GM23248 (cell line): ENCODE data around the gene SLC38A6. TPM values are rescaled to one million over a fixed set of nuclear protein-coding genes. Genes with fewer than 3 reads are reported as not detected.
A peak's percentile ranks its signal among the peaks of the same experiment; 100 is the strongest.

Experiments
- DNase-seq: peaks from one replicate; pipeline ENCODE4 v3.0.0-alpha.2; 2015
- H2AFZ ChIP-seq: fragments of 200-600 bp; sonication (generic); 2 replicates; pipeline ENCODE4 v1.6.1; 2016; ENCODE audit warnings: antibody characterized with exemption
- H3F3A ChIP-seq: fragments of 200-600 bp; sonication (generic); 2 replicates; pipeline ENCODE4 v1.6.1; 2016; ENCODE audit warnings: mild to moderate bottlenecking, antibody characterized with exemption, mixed run types; ENCODE audit not compliant: insufficient read depth
- H3K27ac ChIP-seq: fragments of 200-600 bp; sonication (generic); 2 replicates; pipeline ENCODE4 v1.5.1; 2016; ENCODE audit warnings: mild to moderate bottlenecking
- H3K27me3 ChIP-seq: fragments of 200-600 bp; sonication (generic); replicated peaks from 2 replicates; pipeline ENCODE4 v1.6.1; 2016; ENCODE audit warnings: mild to moderate bottlenecking; ENCODE audit not compliant: insufficient read depth
- H3K36me3 ChIP-seq: fragments of 200-600 bp; sonication (generic); 2 replicates; pipeline ENCODE4 v1.6.1; 2016; ENCODE audit warnings: low read depth, mild to moderate bottlenecking
- H3K4me1 ChIP-seq: fragments of 200-600 bp; sonication (generic); 2 replicates; pipeline ENCODE4 v1.6.1; 2016; ENCODE audit warnings: mild to moderate bottlenecking; ENCODE audit not compliant: insufficient read depth
- H3K4me2 ChIP-seq: fragments of 200-600 bp; sonication (generic); one replicate; pipeline ENCODE4 v1.6.1; 2016; ENCODE audit warnings: mild to moderate bottlenecking; ENCODE audit not compliant: unreplicated experiment
- H3K4me3 ChIP-seq: fragments of 200-600 bp; sonication (generic); 2 replicates; pipeline ENCODE4 v1.5.1; 2016; ENCODE audit warnings: mild to moderate bottlenecking
- H3K79me2 ChIP-seq: fragments of 200-600 bp; sonication (generic); 2 replicates; pipeline ENCODE4 v1.6.1; 2016; ENCODE audit warnings: mild to moderate bottlenecking; ENCODE audit not compliant: insufficient read depth
- H3K9ac ChIP-seq: fragments of 200-600 bp; sonication (generic); 2 replicates; pipeline ENCODE4 v1.6.1; 2016; ENCODE audit warnings: mild to moderate bottlenecking
- H3K9me2 ChIP-seq: fragments of 200-600 bp; sonication (generic); 2 replicates; pipeline ENCODE4 v1.6.1; 2016; ENCODE audit warnings: mixed run types, mild to moderate bottlenecking, moderate library complexity; ENCODE audit not compliant: insufficient read depth
- H3K9me3 ChIP-seq: fragments of 200-600 bp; sonication (generic); one replicate; pipeline ENCODE4 v1.6.1; 2017; ENCODE audit warnings: low read depth
- H4K20me1 ChIP-seq: fragments of 200-600 bp; sonication (generic); 2 replicates; pipeline ENCODE4 v1.6.0; 2016; ENCODE audit not compliant: insufficient read depth
- EZH2 ChIP-seq: fragments of 200-600 bp; sonication (generic); IDR thresholded peaks from 2 replicates; pipeline ENCODE4 v1.6.1; 2018; ENCODE audit warnings: antibody characterized with exemption, mild to moderate bottlenecking; ENCODE audit not compliant: insufficient read depth, poor library complexity, severe bottlenecking
- EZH2phosphoT487 ChIP-seq: fragments of 200-600 bp; sonication (generic); IDR thresholded peaks from 2 replicates; pipeline ENCODE4 v1.6.1; 2018; ENCODE audit warnings: antibody characterized with exemption, moderate library complexity, mild to moderate bottlenecking, low read depth; ENCODE audit not compliant: insufficient read depth
- WGBS, 2 experiments: methylation state at CpG; one replicate each; pipeline ENCODE4 v1.1.6; 2015 to 2017; ENCODE audit warnings: low lambda C conversion rate in 2 of 2, low coverage in 1 of 2; ENCODE audit errors: missing lambda C conversion rate in 2 of 2; 5-methylcytosine and 5-hydroxymethylcytosine counted together
- in situ Hi-C: fragments of 300-500 bp; cut with MboI; formaldehyde crosslinking; loops from 2 replicates; pipeline ENCODE4 v1.15.0; 2020
- polyA plus RNA-seq: library from polyadenylated mRNA; unstranded; fragments of >200 nt; fragmentation: Nextera tagmentation; extraction: Ambion mirVana; gene quantifications from 2 replicates; pipeline ENCODE4 v1.2.1, GENCODE V29; 2016
- total RNA-seq: library from RNA; depleted of rRNA; stranded (reverse); fragments of >200 nt; shearing (Covaris generic); gene quantifications from 2 replicates; pipeline ENCODE4 v1.2.3, GENCODE V29; 2014

SLC38A6 gene
- total and polyA plus RNA-seq, 2 experiments from 2014 or later, result 21.5 to 29.8 TPM

GRCh38 chr14:61033855-61034254 lies 52.8 kb downstream of the SLC38A6 start:
- peak; percentile 46 for DNase-seq
- H3F3A ChIP-seq, result peaks cover 6% of the 10 kb centered on the region; the same call in 1 of the 2 replicates
- 0 out of 2 replicates have a peak overlapping the region, but pooled peaks have one; percentile 29 for H3K27ac ChIP-seq
- H2AFZ ChIP-seq, result no peak overlapping the region
- H3K79me2 ChIP-seq, result no peaks in the 10 kb centered on the region
- H3K4me1 ChIP-seq, result peaks cover 20% of the 10 kb centered on the region
- no peaks in the 10 kb centered on the region for H3K36me3 ChIP-seq
- no peaks in the 10 kb centered on the region for H3K9me3 ChIP-seq
- H4K20me1 ChIP-seq, result no peaks in the 10 kb centered on the region
- TF ChIP-seq EZH2 (no peak), EZH2phosphoT487 (no peak)
- no peak overlapping the region for H3K9ac ChIP-seq
- H3K4me3 ChIP-seq, result no peak overlapping the region
- peak overlapping the region; percentile 73 for H3K4me2 ChIP-seq
- H3K27me3 ChIP-seq, result no peaks in the 10 kb centered on the region
- no peaks in the 10 kb centered on the region for H3K9me2 ChIP-seq
- in situ Hi-C loops, result no loop called here

GRCh38 chr14:61034416-61035120 lies 53.5 kb downstream of the SLC38A6 start:
- TF ChIP-seq EZH2phosphoT487 (no peak), EZH2 (no peak)
- in situ Hi-C loops, result no loop called here

GRCh38 chr14:61037215-61037614 lies 56.2 kb downstream of the SLC38A6 start:
- Histone ChIP-seq H3F3A (peaks cover 6% of the 10 kb centered on the region; the same call in 1 of the 2 replicates), H3K9ac (no peak overlapping the region), H3K4me3 (no peak overlapping the region), H3K4me2 (no peak overlapping the region), H3K27ac (no peak overlapping the region), H3K9me2 (no peaks in the 10 kb centered on the region), H3K27me3 (no peaks in the 10 kb centered on the region), H2AFZ (no peak overlapping the region), H3K79me2 (no peaks in the 10 kb centered on the region), H3K9me3 (no peaks in the 10 kb centered on the region), H3K36me3 (no peaks in the 10 kb centered on the region), H4K20me1 (no peaks in the 10 kb centered on the region), H3K4me1 (peaks cover 20% of the 10 kb centered on the region)
- TF ChIP-seq EZH2 (no peak), EZH2phosphoT487 (no peak)
- 98 to 99% methylated on average over 3 of the region's 3 CpGs for WGBS, 2 experiments
- in situ Hi-C loops, result no loop called here
- no peak for DNase-seq

More at GRCh38 chr14:61034416-61035120, 53.5 kb downstream of the SLC38A6 start:
- H3K79me2 ChIP-seq, result no peaks in the 10 kb centered on the region
- no peak for DNase-seq
- peak overlapping the region; percentile 73 for H3K4me2 ChIP-seq
- no peaks in the 10 kb centered on the region for H3K27me3 ChIP-seq
- H3K36me3 ChIP-seq, result no peaks in the 10 kb centered on the region
- H3K9ac ChIP-seq, result no peak overlapping the region
- no peak overlapping the region for H3K4me3 ChIP-seq
- 95 to 96% methylated on average over 4 of the region's 4 CpGs for WGBS, 2 experiments
- H4K20me1 ChIP-seq, result no peaks in the 10 kb centered on the region
- no peak overlapping the region for H2AFZ ChIP-seq
- peaks cover 6% of the 10 kb centered on the region; the same call in 1 of the 2 replicates for H3F3A ChIP-seq
- no peaks in the 10 kb centered on the region for H3K9me2 ChIP-seq
- no peak overlapping the region for H3K27ac ChIP-seq
- H3K9me3 ChIP-seq, result no peaks in the 10 kb centered on the region
- H3K4me1 ChIP-seq, result peaks cover 20% of the 10 kb centered on the region

GRCh38 chr14:61041704-61042103 lies 60.7 kb downstream of the SLC38A6 start:
- WGBS, 2 experiments, result 95 to 98% methylated on average over 3 of the region's 3 CpGs
- no peak overlapping the region for H3K4me3 ChIP-seq
- no peak overlapping the region for H3K27ac ChIP-seq

GRCh38 chr14:61042220-61042619 lies 61.2 kb downstream of the SLC38A6 start:
- H3K4me1 ChIP-seq, result peaks cover 3% of the 10 kb centered on the region; the same call in 1 of the 2 replicates

More at GRCh38 chr14:61041704-61042103, 60.7 kb downstream of the SLC38A6 start:
- H3K9me2 ChIP-seq, result no peaks in the 10 kb centered on the region
- H3K27me3 ChIP-seq, result no peaks in the 10 kb centered on the region
- no peak overlapping the region for H3K4me2 ChIP-seq
- H2AFZ ChIP-seq, result no peak overlapping the region
- no peaks in the 10 kb centered on the region for H3K79me2 ChIP-seq
- no peaks in the 10 kb centered on the region for H4K20me1 ChIP-seq
- DNase-seq, result no peak
- no peaks in the 10 kb centered on the region for H3K36me3 ChIP-seq
- H3K9me3 ChIP-seq, result no peaks in the 10 kb centered on the region
- in situ Hi-C loops, result no loop called here
- H3K4me1 ChIP-seq, result no peaks in the 10 kb centered on the region; the same call in 1 of the 2 replicates
- H3K9ac ChIP-seq, result no peak overlapping the region
- TF ChIP-seq EZH2phosphoT487, result no peak
- no peak for TF ChIP-seq EZH2
- no peaks in the 10 kb centered on the region for H3F3A ChIP-seq

More at GRCh38 chr14:61042220-61042619, 61.2 kb downstream of the SLC38A6 start:
- no peaks in the 10 kb centered on the region for H3K36me3 ChIP-seq
- no peaks in the 10 kb centered on the region for H3K79me2 ChIP-seq
- no peak overlapping the region for H3K4me2 ChIP-seq
- DNase-seq, result no peak
- no peak overlapping the region for H3K9ac ChIP-seq
- in situ Hi-C loops, result no loop called here
- no peaks in the 10 kb centered on the region for H3F3A ChIP-seq
- TF ChIP-seq EZH2phosphoT487, result no peak
- TF ChIP-seq EZH2, result no peak
- H3K4me3 ChIP-seq, result no peak overlapping the region
- no peaks in the 10 kb centered on the region for H3K27me3 ChIP-seq
- no peaks in the 10 kb centered on the region for H3K9me2 ChIP-seq
- H2AFZ ChIP-seq, result no peak overlapping the region
- H3K27ac ChIP-seq, result no peak overlapping the region
- no peaks in the 10 kb centered on the region for H4K20me1 ChIP-seq
- H3K9me3 ChIP-seq, result no peaks in the 10 kb centered on the region
